GM23248 (cell line): Measurements from ENCODE around the gene STAC3. TPM values are rescaled to one million over a fixed set of nuclear protein-coding genes. Genes with fewer than 3 reads are reported as not detected.
A peak's percentile ranks its signal among the peaks of the same experiment; 100 is the strongest.

ENCODE experiments used
- DNase-seq: peaks from one replicate; pipeline ENCODE4 v3.0.0-alpha.2; 2015
- H2AFZ ChIP-seq: fragments of 200-600 bp; sonication (generic); 2 replicates; pipeline ENCODE4 v1.6.1; 2016; ENCODE audit warnings: antibody characterized with exemption
- H3F3A ChIP-seq: fragments of 200-600 bp; sonication (generic); 2 replicates; pipeline ENCODE4 v1.6.1; 2016; ENCODE audit warnings: mild to moderate bottlenecking, antibody characterized with exemption, mixed run types; ENCODE audit not compliant: insufficient read depth
- H3K27ac ChIP-seq: fragments of 200-600 bp; sonication (generic); 2 replicates; pipeline ENCODE4 v1.5.1; 2016; ENCODE audit warnings: mild to moderate bottlenecking
- H3K27me3 ChIP-seq: fragments of 200-600 bp; sonication (generic); replicated peaks from 2 replicates; pipeline ENCODE4 v1.6.1; 2016; ENCODE audit warnings: mild to moderate bottlenecking; ENCODE audit not compliant: insufficient read depth
- H3K36me3 ChIP-seq: fragments of 200-600 bp; sonication (generic); 2 replicates; pipeline ENCODE4 v1.6.1; 2016; ENCODE audit warnings: low read depth, mild to moderate bottlenecking
- H3K4me1 ChIP-seq: fragments of 200-600 bp; sonication (generic); 2 replicates; pipeline ENCODE4 v1.6.1; 2016; ENCODE audit warnings: mild to moderate bottlenecking; ENCODE audit not compliant: insufficient read depth
- H3K4me2 ChIP-seq: fragments of 200-600 bp; sonication (generic); one replicate; pipeline ENCODE4 v1.6.1; 2016; ENCODE audit warnings: mild to moderate bottlenecking; ENCODE audit not compliant: unreplicated experiment
- H3K4me3 ChIP-seq: fragments of 200-600 bp; sonication (generic); 2 replicates; pipeline ENCODE4 v1.5.1; 2016; ENCODE audit warnings: mild to moderate bottlenecking
- H3K79me2 ChIP-seq: fragments of 200-600 bp; sonication (generic); 2 replicates; pipeline ENCODE4 v1.6.1; 2016; ENCODE audit warnings: mild to moderate bottlenecking; ENCODE audit not compliant: insufficient read depth
- H3K9ac ChIP-seq: fragments of 200-600 bp; sonication (generic); 2 replicates; pipeline ENCODE4 v1.6.1; 2016; ENCODE audit warnings: mild to moderate bottlenecking
- H3K9me2 ChIP-seq: fragments of 200-600 bp; sonication (generic); 2 replicates; pipeline ENCODE4 v1.6.1; 2016; ENCODE audit warnings: mixed run types, mild to moderate bottlenecking, moderate library complexity; ENCODE audit not compliant: insufficient read depth
- H3K9me3 ChIP-seq: fragments of 200-600 bp; sonication (generic); one replicate; pipeline ENCODE4 v1.6.1; 2017; ENCODE audit warnings: low read depth
- H4K20me1 ChIP-seq: fragments of 200-600 bp; sonication (generic); 2 replicates; pipeline ENCODE4 v1.6.0; 2016; ENCODE audit not compliant: insufficient read depth
- EZH2 ChIP-seq: fragments of 200-600 bp; sonication (generic); IDR thresholded peaks from 2 replicates; pipeline ENCODE4 v1.6.1; 2018; ENCODE audit warnings: antibody characterized with exemption, mild to moderate bottlenecking; ENCODE audit not compliant: insufficient read depth, poor library complexity, severe bottlenecking
- EZH2phosphoT487 ChIP-seq: fragments of 200-600 bp; sonication (generic); IDR thresholded peaks from 2 replicates; pipeline ENCODE4 v1.6.1; 2018; ENCODE audit warnings: antibody characterized with exemption, moderate library complexity, mild to moderate bottlenecking, low read depth; ENCODE audit not compliant: insufficient read depth
- WGBS, 2 experiments: methylation state at CpG; one replicate each; pipeline ENCODE4 v1.1.6; 2015 to 2017; ENCODE audit warnings: low lambda C conversion rate in 2 of 2, low coverage in 1 of 2; ENCODE audit errors: missing lambda C conversion rate in 2 of 2; 5-methylcytosine and 5-hydroxymethylcytosine counted together
- in situ Hi-C: fragments of 300-500 bp; cut with MboI; formaldehyde crosslinking; loops from 2 replicates; pipeline ENCODE4 v1.15.0; 2020
- polyA plus RNA-seq: library from polyadenylated mRNA; unstranded; fragments of >200 nt; fragmentation: Nextera tagmentation; extraction: Ambion mirVana; gene quantifications from 2 replicates; pipeline ENCODE4 v1.2.1, GENCODE V29; 2016
- total RNA-seq: library from RNA; depleted of rRNA; stranded (reverse); fragments of >200 nt; shearing (Covaris generic); gene quantifications from 2 replicates; pipeline ENCODE4 v1.2.3, GENCODE V29; 2014

STAC3 gene
- total and polyA plus RNA-seq, 2 experiments from 2014 or later: 0.32 to 0.35 TPM

DNA sequence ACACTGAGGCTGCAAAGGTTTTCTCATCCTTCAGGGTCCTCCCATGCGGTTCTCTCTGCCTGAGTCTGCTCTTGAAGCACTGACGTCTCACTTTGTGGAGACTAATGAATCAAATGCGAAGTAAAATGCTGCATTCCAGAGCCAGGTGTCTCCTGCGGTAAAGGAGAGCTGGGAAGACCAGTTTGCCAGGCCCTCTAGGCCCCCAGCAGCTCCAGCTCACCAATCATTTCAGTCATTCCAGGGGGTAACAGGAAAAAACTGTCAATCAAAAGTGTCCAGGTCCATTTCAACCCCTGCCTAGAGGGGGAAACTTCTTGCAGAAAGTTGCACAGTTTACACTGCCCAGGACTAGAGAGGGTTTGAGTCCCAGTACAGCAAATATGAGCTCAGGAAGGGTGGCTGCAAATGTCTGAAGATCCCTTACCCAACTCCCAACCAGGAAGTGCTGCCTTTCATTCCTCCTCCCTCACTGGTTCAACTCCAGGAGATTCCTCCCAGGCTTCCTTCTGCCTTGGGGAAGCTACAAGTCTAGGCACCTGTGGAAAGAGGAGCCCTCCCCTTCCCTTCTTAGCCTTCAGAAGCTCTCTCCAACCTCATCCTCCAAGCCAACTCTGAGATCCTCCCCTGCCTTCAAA, 37.1 kb downstream of the STAC3 start:
- H3K9me3 ChIP-seq: no peaks in the 10 kb centered on the region
- no peaks in the 10 kb centered on the region for H3K27me3 ChIP-seq
- no peaks in the 10 kb centered on the region for H3K79me2 ChIP-seq
- in situ Hi-C loops: no loop called here
- H4K20me1 ChIP-seq: no peaks in the 10 kb centered on the region
- H3K36me3 ChIP-seq: peaks cover 16% of the 10 kb centered on the region; the same call in 1 of the 2 replicates
- peak overlapping the region; percentile 6; the same call in 1 of the 2 replicates for H3K27ac ChIP-seq
- H3K9ac ChIP-seq: no peak overlapping the region
- peaks cover 5% of the 10 kb centered on the region; the same call in 1 of the 2 replicates for H3K4me1 ChIP-seq
- no peak overlapping the region for H2AFZ ChIP-seq
- H3K4me2 ChIP-seq: no peak overlapping the region
- 76 to 80% methylated on average over 4 of the region's 4 CpGs for whole genome bisulfite sequencing, 2 experiments
- H3F3A ChIP-seq: peaks cover 66% of the 10 kb centered on the region
- TF ChIP-seq EZH2phosphoT487 (no peak), EZH2 (no peak)
- H3K4me3 ChIP-seq: no peak overlapping the region
- peak; percentile 32 for DNase-seq
- no peaks in the 10 kb centered on the region for H3K9me2 ChIP-seq

DNA sequence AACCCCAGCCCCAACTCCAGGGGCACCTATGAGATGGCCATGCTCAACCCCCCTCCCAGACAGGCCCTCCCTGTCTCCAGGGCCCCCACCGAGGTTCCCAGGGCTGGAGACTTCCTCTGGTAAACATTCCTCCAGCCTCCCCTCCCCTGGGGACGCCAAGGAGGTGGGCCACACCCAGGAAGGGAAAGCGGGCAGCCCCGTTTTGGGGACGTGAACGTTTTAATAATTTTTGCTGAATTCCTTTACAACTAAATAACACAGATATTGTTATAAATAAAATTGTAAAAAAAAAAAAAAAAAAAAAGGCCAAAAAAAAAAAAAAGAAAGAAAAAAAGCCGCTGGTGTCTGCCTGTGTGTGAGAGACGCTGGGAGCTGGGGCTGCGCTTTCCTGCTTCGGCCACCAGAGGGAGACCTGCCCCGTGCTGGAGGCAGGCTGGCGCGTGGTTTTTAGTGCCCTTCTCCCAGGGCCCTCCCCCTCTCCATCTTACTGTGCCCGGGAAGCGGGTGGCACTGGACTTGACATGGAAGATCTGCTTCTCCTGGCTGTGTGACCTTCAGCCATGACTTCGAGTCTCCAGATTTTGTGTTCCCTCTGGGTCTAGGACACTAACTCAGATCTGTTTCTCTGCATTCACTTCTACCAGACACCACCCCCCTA, 37.8 kb downstream of the STAC3 start:
- Histone ChIP-seq H3F3A (peaks cover 65% of the 10 kb centered on the region), H3K9me2 (no peaks in the 10 kb centered on the region), H3K79me2 (no peaks in the 10 kb centered on the region), H3K27me3 (no peaks in the 10 kb centered on the region), H3K4me2 (no peak overlapping the region), H2AFZ (no peak overlapping the region), H3K36me3 (peaks cover 16% of the 10 kb centered on the region; the same call in 1 of the 2 replicates), H3K9me3 (no peaks in the 10 kb centered on the region), H3K27ac (peak overlapping the region; percentile 6; the same call in 1 of the 2 replicates), H3K4me1 (no peaks in the 10 kb centered on the region), H4K20me1 (no peaks in the 10 kb centered on the region), H3K9ac (no peak overlapping the region), H3K4me3 (no peak overlapping the region)
- in situ Hi-C loops: no loop called here
- WGBS, 2 experiments: 15% methylated on average over 15 to 16 of the region's 16 CpGs
- TF ChIP-seq EZH2 (no peak), EZH2phosphoT487 (no peak)
- DNase-seq: peak; percentile 90

- no peaks in the 10 kb centered on the region for H3K4me1 ChIP-seq
- DNase-seq: no peak
- H3K4me2 ChIP-seq: no peak overlapping the region
- H3K9me2 ChIP-seq: no peaks in the 10 kb centered on the region
- no peaks in the 10 kb centered on the region for H4K20me1 ChIP-seq
- H3K27ac ChIP-seq: no peak overlapping the region
- H3K36me3 ChIP-seq: peaks cover 20% of the 10 kb centered on the region; the same call in 1 of the 2 replicates
- no peak overlapping the region for H2AFZ ChIP-seq
- peaks cover 70% of the 10 kb centered on the region for H3F3A ChIP-seq
- H3K27me3 ChIP-seq: no peaks in the 10 kb centered on the region
- no peak overlapping the region for H3K9ac ChIP-seq
- H3K4me3 ChIP-seq: no peak overlapping the region
- WGBS, 2 experiments: 83 to 85% methylated on average over 7 of the region's 7 CpGs
- no peaks in the 10 kb centered on the region for H3K9me3 ChIP-seq
- in situ Hi-C loops: no loop called here
- H3K79me2 ChIP-seq: no peaks in the 10 kb centered on the region
- TF ChIP-seq EZH2phosphoT487: no peak
- no peak for TF ChIP-seq EZH2
These were observed 38.3 kb downstream of the STAC3 start for GRCh38 chr12:57212701-57213057.

DNA sequence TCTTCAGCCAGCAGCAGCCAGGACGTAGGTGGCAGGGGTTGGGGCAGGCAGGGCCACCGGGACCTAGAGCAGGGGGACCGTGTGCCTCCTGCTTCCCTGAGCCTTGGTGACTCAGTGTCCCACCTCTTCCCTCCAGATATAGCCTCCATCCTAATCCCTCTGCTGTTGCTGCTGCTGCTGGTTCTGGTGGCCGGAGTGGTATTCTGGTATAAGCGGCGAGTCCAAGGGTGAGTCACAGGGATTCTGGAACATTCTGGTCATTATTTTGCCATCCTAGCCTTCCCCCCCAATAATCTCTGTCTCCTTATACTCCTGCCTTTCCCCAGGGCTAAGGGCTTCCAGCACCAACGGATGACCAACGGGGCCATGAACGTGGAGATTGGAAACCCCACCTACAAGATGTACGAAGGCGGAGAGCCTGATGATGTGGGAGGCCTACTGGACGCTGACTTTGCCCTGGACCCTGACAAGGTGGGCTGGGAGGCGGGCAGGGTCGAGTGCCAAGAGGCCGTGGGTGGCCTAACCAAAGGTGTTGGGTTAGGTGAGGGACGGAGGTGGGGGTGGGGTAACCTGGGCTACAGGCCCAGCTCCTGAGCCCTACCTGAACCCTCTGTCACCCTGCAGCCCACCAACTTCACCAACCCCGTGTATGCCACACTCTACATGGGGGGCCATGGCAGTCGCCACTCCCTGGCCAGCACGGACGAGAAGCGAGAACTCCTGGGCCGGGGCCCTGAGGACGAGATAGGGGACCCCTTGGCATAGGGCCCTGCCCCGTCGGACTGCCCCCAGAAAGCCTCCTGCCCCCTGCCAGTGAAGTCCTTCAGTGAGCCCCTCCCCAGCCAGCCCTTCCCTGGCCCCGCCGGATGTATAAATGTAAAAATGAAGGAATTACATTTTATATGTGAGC, 38.9 kb downstream of the STAC3 start:
- H3K9me3 ChIP-seq: no peaks in the 10 kb centered on the region
- H2AFZ ChIP-seq: no peak overlapping the region
- H3K27ac ChIP-seq: no peak overlapping the region
- no peak overlapping the region for H3K4me2 ChIP-seq
- no peak overlapping the region for H3K9ac ChIP-seq
- H3K36me3 ChIP-seq: peaks cover 24% of the 10 kb centered on the region; the same call in 1 of the 2 replicates
- H3F3A ChIP-seq: peaks cover 74% of the 10 kb centered on the region
- no peaks in the 10 kb centered on the region for H3K27me3 ChIP-seq
- no peaks in the 10 kb centered on the region for H4K20me1 ChIP-seq
- in situ Hi-C loops: no loop called here
- TF ChIP-seq EZH2phosphoT487: no peak
- no peak for TF ChIP-seq EZH2
- no peaks in the 10 kb centered on the region for H3K9me2 ChIP-seq
- DNase-seq: peak; percentile 44
- H3K4me3 ChIP-seq: no peak overlapping the region
- no peaks in the 10 kb centered on the region for H3K4me1 ChIP-seq
- 81 to 83% methylated on average over 20 to 27 of the region's 27 CpGs for WGBS, 2 experiments
- no peaks in the 10 kb centered on the region for H3K79me2 ChIP-seq
